Astrocyte of the hippocampus (primary cell): ENCODE measurements around the gene ZNF580.

Experiments used
- DNase-seq: peaks from one replicate; pipeline ENCODE4 v3.0.0; 2011; ENCODE audit warnings: low read depth, low spot score

The ZNF580 gene

GRCh38 chr19:55676889-55677505 is 36.2 kb downstream of the ZNF580 start:
- DNase-seq, result no peak

DNA sequence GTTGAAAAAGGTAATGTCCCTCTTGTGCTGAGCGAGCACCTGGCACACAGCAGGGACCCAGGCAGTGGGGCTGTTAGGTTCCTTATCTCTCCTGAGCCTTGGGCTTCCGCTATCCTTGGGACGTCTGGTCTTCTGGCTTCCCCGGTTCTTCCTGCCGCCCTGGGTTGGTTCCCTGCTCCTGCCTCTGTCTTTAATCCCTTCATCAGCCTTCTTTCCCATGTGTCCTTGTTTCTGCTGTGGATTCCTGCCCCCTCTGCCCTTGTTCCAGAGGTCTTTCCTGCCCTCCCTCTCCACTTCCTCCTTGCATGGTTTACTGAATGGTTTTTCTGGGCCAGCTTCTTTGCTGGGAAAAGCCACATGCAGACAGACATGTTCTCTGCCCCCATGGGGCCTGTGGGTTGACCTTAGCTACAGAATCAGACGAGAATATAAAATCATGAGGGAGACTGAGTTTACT is 36.8 kb downstream of the ZNF580 start:
- no peak for DNase-seq

- DNase-seq, result no peak
Measured at GRCh38 chr19:55678121-55678671, 37.4 kb downstream of the ZNF580 start.

DNA sequence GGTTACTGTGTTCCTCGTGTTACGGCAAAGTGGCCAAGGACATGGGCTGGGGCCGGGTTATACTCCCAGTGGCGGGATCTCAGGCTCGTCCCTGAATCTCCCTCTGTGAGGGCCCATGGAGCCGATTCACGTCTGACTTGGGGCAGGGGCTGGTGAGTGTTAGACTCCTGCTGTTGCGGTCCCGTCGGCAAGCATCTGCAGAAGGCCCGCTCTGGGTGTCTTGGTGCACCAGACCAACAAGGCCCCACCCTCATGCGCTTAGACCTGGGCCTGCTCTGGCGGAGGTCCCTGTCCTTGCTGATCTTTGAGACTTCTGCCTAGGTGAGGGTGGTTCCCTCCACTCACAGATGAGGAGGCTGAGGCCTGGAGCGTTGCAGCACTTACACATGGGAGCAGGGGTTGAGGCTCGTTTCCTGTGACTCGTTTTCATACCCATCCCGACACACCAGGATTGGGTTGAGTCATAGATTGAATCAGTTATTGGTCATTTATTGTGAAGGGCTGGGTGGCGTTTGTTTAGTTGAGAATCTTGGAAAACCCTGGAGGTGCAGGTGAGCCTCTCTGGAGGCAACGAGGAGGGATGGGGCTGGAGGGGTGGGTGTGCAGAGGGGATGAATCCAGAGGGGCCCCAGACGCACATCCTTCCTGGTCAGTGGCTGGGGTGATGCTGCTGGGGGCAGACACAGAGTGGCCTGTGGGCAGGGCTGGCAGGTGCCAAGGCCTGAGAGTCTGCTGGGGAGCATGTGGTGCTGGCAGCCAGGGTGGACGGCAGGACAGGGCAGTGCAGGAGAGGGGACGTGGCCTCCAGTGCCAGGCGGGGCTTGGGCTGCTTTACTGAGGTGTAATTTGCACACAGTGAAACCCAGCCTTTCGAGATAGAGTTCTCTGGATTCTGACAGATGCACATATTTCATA is 38.8 kb downstream of the ZNF580 start:
- no peak for DNase-seq

GRCh38 chr19:55680339-55681130 is 39.7 kb downstream of the ZNF580 start:
- no peak for DNase-seq

DNA sequence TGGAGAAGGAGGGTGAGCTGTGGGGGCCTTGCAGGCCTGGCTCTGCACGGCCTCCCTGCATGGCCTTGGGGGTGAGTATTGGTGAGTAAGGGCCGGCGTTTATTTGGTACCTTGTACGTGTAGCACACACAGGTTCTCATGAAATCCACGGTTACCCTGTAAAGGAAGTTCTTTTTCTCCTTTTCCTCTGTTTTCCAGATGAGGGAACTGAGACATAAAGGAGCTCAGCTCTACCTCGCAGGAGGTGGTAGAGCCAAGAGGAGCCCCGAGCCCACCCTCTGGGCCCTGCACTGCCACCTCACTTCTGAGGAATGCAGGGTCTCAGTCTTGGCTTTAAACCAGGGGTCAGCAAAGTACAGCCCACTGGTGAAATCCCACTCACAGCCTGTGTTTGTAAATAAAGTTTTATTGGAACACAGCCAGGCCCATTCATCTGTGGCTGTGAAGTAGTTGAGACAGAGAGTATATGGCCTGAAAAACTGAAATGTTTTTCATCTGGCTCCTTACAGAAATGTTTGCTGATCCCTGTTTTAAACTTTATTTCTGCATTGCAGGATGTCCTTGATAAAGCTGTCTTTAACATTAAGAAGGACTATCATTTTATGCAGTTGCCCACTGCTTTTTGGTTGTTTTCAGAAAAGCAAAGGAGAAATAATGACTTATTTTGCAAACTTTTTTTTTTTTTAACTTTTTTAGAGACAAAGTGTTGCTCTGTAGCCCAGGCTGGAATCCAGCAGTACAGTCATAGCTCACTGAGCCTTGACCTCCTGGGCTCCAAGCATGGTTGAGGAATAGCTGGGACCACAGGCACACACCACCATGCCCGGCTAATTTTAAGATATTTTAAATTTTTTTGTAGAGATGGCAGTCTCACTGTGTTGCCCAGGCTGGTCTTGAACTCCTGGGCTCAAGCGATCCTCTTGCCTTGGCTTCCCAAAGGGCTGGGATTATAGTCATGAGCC is 40.6 kb downstream of the ZNF580 start:
- DNase-seq, result peak; percentile 42

DNA sequence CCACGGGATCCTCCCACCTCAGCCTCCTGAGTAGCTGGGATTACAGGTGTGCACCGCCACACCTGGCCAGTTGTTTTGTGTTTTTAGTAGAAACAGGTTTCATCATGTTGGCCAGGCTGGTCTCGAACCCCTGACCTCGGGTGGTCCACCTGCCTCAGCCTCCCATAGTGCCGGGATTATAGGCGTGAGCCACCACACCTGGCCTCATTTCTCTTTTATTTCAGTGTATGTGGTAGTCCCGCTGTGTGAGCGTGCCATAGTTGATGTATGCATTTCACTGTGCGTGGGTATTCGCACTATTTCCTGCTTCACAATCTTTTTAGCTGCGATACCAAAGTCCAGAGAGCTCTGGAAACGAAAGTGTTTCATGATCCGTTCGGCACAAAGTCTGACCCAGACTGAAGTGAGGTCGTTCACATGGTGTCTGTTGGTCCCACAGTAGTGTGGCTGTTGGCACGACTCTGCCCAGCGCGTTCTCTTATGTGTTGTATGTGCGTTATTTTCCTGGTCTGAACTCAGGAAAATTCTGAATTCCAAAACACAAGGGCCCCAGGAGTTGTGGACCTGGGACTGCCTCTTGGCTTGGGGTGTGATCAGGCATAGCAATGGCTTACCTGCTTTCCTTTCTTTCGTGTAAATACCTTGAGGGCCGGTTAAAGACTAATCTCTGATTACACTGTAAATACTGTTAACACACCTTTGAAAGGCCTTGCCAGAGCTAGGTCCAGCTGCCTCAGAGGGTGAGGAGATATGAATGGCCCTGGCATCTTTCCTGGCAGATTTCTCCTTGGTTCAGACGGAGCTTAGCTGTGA is 42.9 kb downstream of the ZNF580 start:
- no peak for DNase-seq

- DNase-seq, result no peak
Measured at GRCh38 chr19:55684946-55685681, 44.3 kb downstream of the ZNF580 start.

DNA sequence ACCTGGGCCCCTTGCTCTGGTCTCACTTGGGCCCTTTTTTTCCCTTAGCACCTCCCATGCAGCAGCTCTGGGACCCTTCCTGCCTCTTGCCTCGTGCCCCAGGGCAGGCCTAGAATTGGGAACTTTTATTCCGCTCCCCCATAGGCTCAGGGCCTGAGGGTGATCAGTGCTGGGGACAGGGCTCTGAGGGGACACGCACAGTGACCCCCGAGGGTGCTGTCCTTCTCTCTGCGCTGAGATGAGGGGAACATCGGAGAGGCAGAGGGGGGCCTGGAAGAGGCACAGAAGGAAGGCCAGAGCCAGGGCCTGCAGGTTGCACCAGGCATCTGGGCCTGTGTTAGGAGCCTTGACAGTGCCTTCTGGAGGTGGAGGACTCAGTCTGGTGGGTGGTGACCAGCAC is 45.0 kb downstream of the ZNF580 start:
- no peak for DNase-seq

- no peak for DNase-seq
Measured at GRCh38 chr19:55686311-55687050, 45.7 kb downstream of the ZNF580 start.

DNA sequence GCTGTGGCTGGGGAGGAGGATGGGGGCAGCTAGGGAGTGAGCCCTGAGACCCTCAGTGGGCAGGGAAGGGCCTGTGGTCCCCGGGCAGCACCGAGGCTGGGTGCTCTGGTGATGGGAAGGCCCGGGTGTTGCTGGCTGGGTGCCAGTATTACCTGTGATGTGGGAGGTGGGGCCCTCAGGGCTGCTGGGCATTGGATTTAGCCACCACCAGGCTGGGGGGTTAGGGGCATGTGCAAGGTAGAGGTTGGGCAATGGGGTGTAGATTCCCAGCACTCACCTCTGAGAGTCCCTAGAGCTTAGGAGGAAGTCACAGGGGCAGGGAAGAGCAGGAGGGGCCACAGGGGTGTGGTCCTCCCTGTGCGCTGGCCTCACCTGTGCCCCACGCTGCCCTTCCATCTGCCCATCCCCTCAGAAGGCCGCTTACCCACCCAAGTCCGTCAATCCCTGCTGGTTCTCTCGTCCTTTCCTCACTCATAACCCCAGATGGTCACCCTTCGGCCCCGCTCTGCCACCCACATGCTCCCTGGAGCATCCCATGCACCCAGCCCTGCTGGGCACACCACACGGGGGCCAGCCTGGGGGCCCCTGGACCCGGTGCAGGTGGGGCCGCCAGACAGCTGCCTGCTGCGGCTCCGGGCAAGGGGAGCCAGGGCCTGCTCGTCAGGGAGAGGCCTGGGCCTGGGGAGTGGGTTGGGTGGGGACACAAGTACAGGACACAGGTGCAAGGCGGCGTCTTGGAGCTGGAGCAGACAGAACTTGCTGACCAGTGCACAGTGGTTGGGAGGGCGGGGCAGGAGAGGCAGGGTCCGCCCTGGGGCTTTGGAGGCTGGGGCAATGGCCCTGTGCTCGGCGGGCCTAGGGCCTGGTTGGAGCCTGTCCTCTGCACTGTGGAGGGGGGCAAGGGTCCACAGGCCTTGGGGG is 46.7 kb downstream of the ZNF580 start:
- no peak for DNase-seq

DNA sequence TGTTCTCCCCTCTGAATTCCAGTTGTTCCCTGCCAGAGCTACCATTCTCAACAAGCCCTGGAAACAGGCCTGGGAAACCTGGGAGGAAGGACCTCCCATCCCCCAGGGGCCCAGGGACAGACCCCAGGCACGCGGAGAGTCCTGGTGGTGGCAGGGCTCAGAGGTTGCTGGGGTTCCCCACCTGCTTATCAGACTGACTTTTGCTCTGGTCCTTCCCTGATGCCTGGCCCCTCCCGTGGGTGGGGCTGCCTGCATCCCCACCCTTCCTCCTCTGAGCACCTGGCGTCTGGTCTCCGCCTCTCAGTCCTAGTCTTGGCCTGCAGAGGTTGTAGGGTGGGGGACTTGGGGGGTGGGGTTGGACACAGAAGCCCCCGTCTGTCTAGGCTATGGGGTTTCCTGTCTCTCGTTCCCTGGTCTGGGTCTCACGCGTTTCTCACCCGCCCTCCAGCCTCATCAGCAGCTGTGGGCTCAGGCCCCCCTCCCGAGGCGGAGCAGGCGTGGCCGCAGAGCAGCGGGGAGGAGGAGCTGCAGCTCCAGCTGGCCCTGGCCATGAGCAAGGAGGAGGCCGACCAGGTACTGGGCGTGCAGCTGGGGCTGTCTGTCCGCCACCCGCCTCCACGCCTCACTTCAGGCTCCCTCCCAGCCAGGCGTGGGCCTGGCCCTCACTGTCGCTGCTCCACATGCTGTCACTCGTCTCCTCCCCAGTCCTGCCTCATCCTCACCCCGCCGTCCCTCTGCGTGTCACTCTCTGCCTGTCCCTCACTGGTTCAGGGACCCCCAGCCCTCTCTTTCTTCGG is 47.8 kb downstream of the ZNF580 start:
- DNase-seq, result no peak

DNA sequence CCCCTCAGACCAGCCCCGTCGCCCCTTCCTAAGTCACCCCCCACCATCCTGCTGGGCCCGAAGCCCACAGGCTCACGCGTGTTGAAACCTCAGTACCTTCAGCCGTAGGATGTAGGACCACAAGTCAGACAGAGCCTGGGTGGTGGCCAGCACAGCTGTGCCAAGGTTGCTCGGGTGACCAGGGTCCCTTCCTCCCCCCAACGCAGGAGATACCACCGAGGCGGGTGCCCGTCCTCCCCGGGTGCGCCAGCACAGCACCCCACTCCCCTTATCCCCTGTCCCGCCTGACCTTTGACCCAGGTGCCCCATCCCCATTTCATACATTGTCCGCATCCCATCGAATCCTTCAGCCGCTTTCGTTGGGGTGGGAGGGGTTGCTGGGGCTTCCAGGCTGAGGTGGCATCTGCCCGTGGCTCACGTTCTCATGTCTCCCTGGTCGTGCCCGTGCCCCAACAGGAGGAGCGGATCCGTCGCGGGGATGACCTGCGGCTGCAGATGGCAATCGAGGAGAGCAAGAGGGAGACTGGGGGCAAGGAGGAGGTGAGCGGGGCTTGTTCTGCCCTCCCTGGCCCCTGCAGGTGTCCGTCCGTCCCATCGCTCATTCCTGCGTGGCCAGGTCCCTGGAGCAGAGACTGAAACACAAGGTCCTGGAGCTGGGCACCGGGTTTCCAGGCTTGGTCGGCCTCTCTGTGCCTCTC is 48.8 kb downstream of the ZNF580 start:
- no peak for DNase-seq

DNA sequence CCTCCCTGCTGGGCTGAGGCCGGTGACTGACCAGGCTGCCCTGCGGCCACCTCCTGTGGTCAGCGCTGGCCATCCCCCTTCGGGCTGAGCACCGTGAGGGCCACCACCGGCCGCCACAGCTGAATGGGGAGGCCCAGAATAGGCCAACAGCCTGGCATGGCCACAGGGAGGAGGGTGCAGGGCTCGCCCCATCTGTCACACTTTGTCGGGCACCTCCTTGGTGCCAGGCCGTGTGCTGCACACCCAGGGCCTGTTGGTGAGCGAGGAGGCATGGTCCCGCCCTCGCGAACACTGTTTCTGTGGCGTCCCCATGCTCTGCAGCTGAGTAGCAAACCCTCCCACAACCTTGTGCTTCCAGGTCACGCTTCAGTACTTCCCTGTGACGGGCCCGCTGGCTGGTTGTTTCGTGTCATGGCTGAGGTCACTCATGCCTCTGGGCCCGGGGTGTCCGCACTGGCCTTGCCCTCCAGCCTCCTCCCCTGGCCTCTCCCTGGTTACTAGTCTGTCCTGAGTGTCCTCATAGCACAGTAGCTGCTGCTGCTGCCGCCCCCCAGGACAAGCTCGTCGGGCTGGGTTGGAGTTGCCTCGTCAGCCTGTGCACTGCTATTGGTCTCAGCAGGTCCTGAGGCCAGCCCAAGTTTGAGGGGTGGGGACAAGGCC is 49.4 kb downstream of the ZNF580 start:
- DNase-seq, result no peak

DNA sequence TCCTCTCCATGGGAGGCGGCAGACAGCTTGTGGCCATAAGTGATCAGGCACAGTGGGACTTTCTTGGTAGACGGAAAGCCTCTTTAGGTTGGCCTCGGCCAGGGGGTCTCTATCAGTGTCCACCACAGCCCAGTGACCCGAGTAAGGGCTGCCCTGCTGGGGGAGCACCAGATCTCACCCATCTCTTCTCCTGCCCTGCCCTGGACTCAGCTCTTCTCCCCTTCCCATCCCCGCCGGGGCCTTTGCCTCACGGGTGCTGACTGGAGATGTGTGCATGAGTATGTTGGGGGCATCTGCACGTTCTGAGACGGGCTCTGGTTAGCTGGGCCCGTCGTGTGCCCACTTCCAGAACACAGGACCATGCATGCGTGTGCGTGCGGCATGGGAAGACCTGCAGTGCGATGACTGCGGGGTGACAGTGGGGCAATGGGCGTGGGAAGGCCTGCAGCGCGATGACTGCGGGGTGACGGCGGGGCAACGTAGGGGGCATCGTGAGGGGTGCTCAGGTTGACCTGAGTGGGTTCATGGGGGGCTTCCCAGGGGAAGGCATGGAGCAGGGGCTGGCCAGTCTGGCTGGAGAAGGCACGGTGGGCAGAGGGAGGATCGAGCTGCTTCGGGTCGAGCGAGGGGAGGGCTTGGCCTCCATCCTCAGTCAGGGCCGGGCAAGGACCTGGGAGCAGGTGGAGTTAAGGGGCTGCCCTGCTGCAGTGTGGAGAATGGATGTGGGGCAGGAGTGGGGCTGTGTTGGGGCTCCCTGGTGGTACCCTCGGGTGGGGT is 50.2 kb downstream of the ZNF580 start:
- DNase-seq, result no peak
